ENCODE results near the gene DDX25. TPM values are rescaled to one million over a fixed set of nuclear protein-coding genes. Genes with fewer than 3 reads are reported as not detected.

Gene DDX25
- total RNA-seq, 1 experiment from 2014 or later: 0.39 TPM

- no peak for TF ChIP-seq CTCF (conservative IDR thresholded peaks at IDR 0.05; ENCODE audit: low read depth, low read length)
- TF ChIP-seq EZH2 (IDR thresholded peaks at IDR 0.05; ENCODE audit: borderline replicate concordance, low read depth, low read length, poor library complexity, severe bottlenecking): no peak
- intact Hi-C loops (cut with micrococcal nuclease; ENCODE audit: unreplicated experiment): no loop called here
- POLR2A ChIA-PET (ENCODE audit: low non-redundant PET): no interaction called here
These were observed 17.8 kb downstream of the DDX25 start for GRCh38 chr11:125922156-125922555.

GRCh38 chr11:125923012-125923579 lies 18.8 kb downstream of the DDX25 start:
- H3K36me3 ChIP-seq (ENCODE audit: insufficient read depth, low read length, poor library complexity, severe bottlenecking): no peaks in the 10 kb centered on the region
- POLR2A ChIA-PET (ENCODE audit: low non-redundant PET): no interaction called here
- H3K4me3 ChIP-seq (ENCODE audit: low read depth, low read length, poor library complexity, severe bottlenecking): no peak overlapping the region
- intact Hi-C loops (cut with micrococcal nuclease; ENCODE audit: unreplicated experiment): loop anchor here (1.0 kb wide), 1 partner anchor 271 kb away; no protein-coding TSS in a partner anchor
- CTCF ChIA-PET: interaction anchor here (1.9 kb wide), 1 partner anchor 271 kb away, joined by 7 read pairs; no protein-coding TSS in a partner anchor
- no peaks in the 10 kb centered on the region for H3K4me1 ChIP-seq (ENCODE audit: insufficient read depth, low read length, poor library complexity, severe bottlenecking)
- TF ChIP-seq EZH2 (IDR thresholded peaks at IDR 0.05; ENCODE audit: borderline replicate concordance, low read depth, low read length, poor library complexity, severe bottlenecking): no peak
- TF ChIP-seq CTCF (conservative IDR thresholded peaks at IDR 0.05; ENCODE audit: low read depth, low read length): peak; percentile 95
- H3K9me3 ChIP-seq (ENCODE audit: low read depth, low read length, poor library complexity, severe bottlenecking): no peaks in the 10 kb centered on the region
- peak; percentile 88 for DNase-seq (ENCODE audit: low spot score)
- BruUV-seq (replicated peaks): no TSS peak
- no peak overlapping the region for H3K27ac ChIP-seq (ENCODE audit: low read depth, low read length, poor library complexity, severe bottlenecking)
- peaks cover 7% of the 10 kb centered on the region for H3K27me3 ChIP-seq (replicated peaks; ENCODE audit: insufficient read depth, low read depth, low read length, poor library complexity)

More at GRCh38 chr11:125922156-125922555, 17.8 kb downstream of the DDX25 start:
- no peak for DNase-seq (ENCODE audit: low spot score)
- no peaks in the 10 kb centered on the region for H3K9me3 ChIP-seq (ENCODE audit: low read depth, low read length, poor library complexity, severe bottlenecking)
- CTCF ChIA-PET: interaction anchor here (0.7 kb wide), 1 partner anchor 278 kb away, joined by 3 read pairs; no protein-coding TSS in a partner anchor
- H3K36me3 ChIP-seq (ENCODE audit: insufficient read depth, low read length, poor library complexity, severe bottlenecking): no peaks in the 10 kb centered on the region
- no peak overlapping the region for H3K4me3 ChIP-seq (ENCODE audit: low read depth, low read length, poor library complexity, severe bottlenecking)
- H3K4me1 ChIP-seq (ENCODE audit: insufficient read depth, low read length, poor library complexity, severe bottlenecking): no peaks in the 10 kb centered on the region
- H3K27ac ChIP-seq (ENCODE audit: low read depth, low read length, poor library complexity, severe bottlenecking): no peak overlapping the region
- no TSS peak for BruUV-seq (replicated peaks)
- peaks cover 10% of the 10 kb centered on the region for H3K27me3 ChIP-seq (replicated peaks; ENCODE audit: insufficient read depth, low read depth, low read length, poor library complexity)

DNA sequence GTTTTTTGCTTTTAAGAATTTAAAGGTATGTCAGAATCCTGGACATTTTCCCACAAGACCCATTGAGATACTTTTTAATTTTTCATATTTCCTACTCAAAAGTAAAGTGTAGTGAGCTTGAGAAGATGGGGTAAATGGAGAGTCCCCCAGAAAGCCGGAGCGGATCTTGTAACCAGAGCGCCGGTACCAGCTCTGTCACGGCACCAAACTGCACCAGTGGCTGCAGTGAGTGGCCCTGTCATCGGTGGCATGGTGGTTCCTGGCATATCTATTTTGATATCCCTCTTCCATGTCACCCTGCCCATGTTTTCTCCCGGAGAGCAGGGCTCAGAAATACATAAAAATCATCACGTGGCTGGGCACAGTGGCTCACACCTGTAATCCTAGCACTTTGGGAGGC lies 19.3 kb downstream of the DDX25 start:
- TF ChIP-seq EZH2 (IDR thresholded peaks at IDR 0.05; ENCODE audit: borderline replicate concordance, low read depth, low read length, poor library complexity, severe bottlenecking): no peak
- TF ChIP-seq CTCF (conservative IDR thresholded peaks at IDR 0.05; ENCODE audit: low read depth, low read length): no peak
- Histone ChIP-seq H3K9me3 (ENCODE audit: low read depth, low read length, poor library complexity, severe bottlenecking) (no peaks in the 10 kb centered on the region), H3K4me3 (ENCODE audit: low read depth, low read length, poor library complexity, severe bottlenecking) (no peak overlapping the region), H3K4me1 (ENCODE audit: insufficient read depth, low read length, poor library complexity, severe bottlenecking) (no peaks in the 10 kb centered on the region), H3K36me3 (ENCODE audit: insufficient read depth, low read length, poor library complexity, severe bottlenecking) (no peaks in the 10 kb centered on the region), H3K27me3 (replicated peaks; ENCODE audit: insufficient read depth, low read depth, low read length, poor library complexity) (peaks cover 12% of the 10 kb centered on the region), H3K27ac (ENCODE audit: low read depth, low read length, poor library complexity, severe bottlenecking) (no peak overlapping the region)
- ChIA-PET POLR2A (ENCODE audit: low non-redundant PET) (no interaction called here), CTCF (interaction anchor here (1.9 kb wide), 1 partner anchor 270 kb away, joined by 7 read pairs; no protein-coding TSS in a partner anchor)
- intact Hi-C loops (cut with micrococcal nuclease; ENCODE audit: unreplicated experiment): loop anchor here (1.0 kb wide), 1 partner anchor 271 kb away; no protein-coding TSS in a partner anchor
- BruUV-seq (replicated peaks): no TSS peak
- no peak for DNase-seq (ENCODE audit: low spot score)

Data from A673 (cell line).